Fibroblast of skin of scalp (primary cell): ENCODE data around the gene ZNF99. TPM values are rescaled to one million over a fixed set of nuclear protein-coding genes. Genes with fewer than 3 reads are reported as not detected.
"Not testable (repeated sequence)": the region's sequence is repeated elsewhere in the genome, so short reads cannot be mapped to it uniquely, and the experiment has no call there.

Experiments used
- DNase-seq: peaks from one replicate; pipeline ENCODE4 v3.0.0-alpha.2; 2013
- polyA plus RNA-seq, 2 experiments: library from polyadenylated mRNA; unstranded; fragments of 120-200 nt; gene quantifications; one replicate each; pipeline ENCODE4 v1.2.1, GENCODE V29; 2013; ENCODE audit not compliant: insufficient read length in 2 of 2

Gene ZNF99
- not detected for polyA plus RNA-seq (2013, experiment 1 of 2; ENCODE audit: insufficient read length)
- not detected for polyA plus RNA-seq (2013, experiment 2 of 2; ENCODE audit: insufficient read length)

DNA sequence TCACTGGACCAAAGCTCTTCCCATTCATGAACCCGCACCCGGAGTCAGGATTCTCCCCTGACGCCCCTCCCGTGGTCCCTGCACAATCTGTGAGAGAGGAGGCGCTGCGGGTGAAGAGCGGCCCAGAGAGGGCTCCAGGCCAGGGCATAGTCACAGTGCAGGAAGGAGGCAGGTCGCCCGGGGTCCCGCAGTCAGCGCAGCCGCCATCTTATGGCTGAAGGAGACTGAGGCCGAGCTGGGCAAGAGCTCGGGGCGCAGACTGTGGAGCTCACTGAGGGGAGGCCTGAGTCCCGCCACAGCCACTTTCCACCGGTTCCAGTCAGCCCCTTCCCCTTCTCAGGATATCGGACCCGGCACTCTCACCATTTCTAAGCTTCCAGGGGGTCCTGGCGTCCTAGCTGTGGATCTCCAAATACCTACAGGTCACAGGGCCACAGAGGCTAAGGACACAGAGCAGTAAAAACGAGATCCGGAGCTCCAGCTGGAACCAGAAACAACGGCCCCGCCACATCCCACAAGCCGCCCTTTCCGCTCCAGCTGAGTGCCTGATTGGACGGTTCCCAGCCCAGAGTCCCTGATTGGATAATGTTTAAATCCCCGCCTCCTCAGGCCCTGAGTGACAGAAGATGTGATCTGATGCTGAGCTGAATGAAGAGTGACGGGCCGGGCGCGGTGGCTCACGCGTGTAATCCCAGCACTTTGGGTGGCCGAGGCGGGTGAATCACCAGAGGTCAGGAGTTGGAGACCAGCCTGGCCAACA lies at the start of gene ZNF99:
Gene ZNF99, minus strand, starts transcription at position 501 of the 760 bp plus-strand sequence. Its CDS starts 135 bp downstream, at position 366.
- no peak for DNase-seq

DNA sequence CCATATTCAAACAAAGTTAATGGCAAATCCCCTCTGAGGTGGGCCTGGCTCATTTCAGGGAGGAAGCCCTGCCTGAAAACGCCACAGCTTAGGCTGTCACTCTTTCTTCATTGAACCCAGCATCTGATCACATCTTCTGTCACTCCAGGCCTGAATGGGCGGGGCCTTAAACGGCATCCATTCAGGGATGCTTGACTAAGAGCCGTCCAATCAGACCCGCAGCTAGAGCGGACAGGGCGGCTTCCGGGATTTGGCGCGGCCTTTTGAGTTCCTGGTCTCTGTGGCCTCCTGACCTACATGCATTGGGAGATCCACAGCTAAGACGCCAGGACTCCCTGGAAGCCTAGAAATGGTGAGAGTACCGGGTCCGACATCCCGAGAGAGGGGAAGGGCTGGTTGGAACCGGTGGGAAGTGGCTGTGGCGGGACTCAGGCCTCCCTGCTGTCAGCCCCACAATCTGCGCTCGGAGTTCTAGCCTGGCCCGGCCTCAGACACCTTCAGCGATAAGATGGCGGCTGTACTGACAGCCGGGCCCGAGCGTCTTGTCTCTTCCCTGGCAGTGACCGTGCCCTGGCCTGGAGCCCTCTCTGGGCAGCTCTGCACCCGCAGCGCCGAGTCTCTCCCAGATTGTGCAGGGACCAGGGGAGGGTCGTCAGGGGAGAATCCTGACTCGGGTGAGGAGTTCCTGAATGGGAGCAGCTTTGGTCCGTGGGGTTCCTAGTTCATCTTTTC lies 48.2 kb upstream of the ZNF99 start, which contains the start of gene ZNF723:
Gene ZNF723, plus strand, starts transcription at position 261 of the 732 bp plus-strand sequence. Its CDS starts 89 bp downstream, at position 350.
- no peak for DNase-seq

DNA sequence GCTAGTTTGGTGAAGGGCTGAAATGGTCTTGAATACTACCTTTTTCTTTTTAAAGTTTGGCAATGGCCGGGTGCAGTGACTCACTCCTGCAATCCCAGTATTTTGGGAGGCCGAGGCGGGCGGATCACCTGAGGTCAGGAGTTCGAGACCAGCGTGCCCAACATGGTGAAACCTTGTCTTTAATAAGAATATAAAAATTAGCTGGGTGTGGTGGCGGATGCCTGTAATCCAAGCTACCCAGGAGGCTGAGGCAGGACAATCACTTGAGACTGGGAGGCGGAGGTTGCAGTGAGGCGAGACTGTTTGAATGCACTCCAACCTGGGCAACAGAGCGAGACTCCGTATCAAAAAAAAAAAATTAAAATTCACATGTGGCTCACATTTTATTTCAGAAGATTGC lies 47.3 kb upstream of the ZNF99 start:
- no peak for DNase-seq

DNA sequence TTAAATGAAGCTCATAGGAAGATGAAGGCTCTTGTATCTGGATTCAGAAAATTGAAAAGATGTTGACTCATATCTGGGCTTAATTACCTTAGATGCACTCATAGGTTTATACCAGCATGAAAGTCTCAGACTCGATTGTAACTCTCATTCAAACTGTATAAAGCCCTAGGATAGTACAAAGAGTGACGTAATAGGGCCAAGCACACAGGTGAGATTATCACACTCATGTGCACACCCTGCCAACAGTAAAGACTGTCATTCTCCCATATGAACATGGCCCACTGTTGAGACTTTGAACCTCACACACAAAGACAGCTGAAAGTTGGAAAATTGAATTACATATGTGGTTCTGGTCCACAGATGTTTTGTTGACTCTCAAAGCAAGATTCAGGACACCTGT lies 30.2 kb upstream of the ZNF99 start:
- DNase-seq: no peak

DNA sequence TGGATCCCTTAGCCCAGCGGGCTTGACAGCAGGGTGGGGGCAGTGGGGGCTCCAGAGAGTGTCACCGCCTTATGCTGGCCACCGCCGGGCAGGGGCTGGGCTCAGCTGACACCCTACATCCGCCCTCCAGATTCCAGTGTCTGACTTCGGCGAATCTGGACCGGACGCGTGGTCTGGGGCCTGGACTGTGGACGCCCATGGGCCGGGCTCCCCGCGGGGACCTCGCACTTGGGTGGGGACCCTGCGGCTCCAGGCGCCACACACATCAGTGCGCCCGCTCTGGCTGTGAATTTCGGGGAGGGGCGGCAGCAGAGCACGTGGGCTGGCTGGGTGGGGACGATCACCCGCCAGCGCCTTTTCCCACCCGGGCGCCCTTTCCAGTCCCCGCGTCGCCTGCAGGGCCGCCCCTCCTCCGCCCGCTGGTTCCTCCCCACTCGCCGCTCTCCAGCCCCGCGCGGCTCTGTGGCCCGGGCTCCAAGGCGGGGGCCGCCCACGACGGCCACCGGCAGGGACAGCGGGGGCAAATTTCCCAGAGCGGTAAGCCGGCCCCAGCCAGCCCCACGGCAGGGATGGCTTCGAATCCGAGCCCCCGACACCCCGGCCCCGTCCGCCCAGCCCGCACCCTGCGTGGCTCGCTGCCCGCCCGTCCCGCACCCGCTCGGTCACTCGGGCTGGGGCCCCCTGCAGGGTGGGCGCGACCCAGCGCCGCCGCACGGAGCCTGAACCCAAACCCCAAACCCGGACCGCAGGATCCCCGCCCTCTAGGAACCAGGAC lies 23.3 kb upstream of the ZNF99 start:
- DNase-seq: no peak

DNA sequence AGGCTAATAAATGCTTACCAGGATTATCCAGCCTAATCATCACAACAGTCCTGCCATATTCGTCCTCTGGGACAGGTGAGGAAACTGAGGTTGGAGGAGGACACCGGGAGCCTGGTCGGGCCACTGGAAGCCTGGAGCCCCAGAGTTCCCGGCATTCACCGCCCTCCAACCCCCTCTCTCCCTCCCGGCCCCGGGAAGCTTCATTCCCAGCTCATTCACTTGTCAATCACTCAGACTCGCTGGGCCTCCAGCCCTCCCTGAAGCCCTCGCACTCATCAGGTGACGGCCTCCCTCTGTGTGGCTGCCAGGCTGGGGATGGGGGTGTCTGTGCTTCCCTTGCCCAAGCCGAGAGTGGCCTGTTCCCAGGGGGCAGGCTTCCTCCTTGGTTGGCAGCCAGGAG lies 22.5 kb upstream of the ZNF99 start:
- DNase-seq: no peak

DNA sequence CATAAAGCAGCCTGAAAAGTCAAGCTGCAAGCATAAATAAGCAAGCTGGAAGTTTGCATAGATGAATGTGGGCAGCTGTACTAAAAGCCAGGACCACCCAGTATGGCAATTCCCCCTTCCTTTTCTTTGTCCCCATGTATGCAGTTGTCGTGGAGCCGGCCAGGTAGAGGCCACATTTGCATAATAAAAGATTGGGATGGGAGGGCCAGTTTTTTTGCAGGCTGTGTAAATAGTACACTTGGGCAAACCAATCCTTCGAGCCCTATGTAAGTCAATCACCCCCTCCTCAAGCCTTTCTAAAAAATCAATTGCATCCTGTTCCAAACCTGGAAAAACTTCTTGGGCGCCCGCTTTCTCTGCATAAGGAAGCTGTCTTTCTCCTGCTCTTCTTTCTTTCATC lies 13.1 kb upstream of the ZNF99 start:
- DNase-seq: no peak

DNA sequence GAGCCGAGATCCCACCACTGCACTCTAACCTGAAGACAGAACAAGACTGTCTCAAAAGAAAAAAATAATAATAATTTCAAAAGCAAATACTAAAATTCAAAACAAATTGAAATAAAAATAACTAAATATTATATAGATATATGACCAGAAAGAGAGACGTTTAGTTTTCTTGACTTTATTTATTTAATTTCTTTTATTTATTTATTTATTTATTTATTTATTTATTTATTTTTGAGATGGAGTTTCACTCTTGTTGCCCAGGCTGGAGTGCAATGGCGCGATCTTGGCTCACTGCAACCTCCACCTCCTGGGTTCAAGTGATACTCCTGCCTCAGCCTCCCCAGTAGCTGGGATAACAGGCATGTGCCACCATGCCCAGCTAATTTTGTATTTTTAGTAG lies 8.9 kb upstream of the ZNF99 start:
- not testable (repeated sequence) for DNase-seq

DNA sequence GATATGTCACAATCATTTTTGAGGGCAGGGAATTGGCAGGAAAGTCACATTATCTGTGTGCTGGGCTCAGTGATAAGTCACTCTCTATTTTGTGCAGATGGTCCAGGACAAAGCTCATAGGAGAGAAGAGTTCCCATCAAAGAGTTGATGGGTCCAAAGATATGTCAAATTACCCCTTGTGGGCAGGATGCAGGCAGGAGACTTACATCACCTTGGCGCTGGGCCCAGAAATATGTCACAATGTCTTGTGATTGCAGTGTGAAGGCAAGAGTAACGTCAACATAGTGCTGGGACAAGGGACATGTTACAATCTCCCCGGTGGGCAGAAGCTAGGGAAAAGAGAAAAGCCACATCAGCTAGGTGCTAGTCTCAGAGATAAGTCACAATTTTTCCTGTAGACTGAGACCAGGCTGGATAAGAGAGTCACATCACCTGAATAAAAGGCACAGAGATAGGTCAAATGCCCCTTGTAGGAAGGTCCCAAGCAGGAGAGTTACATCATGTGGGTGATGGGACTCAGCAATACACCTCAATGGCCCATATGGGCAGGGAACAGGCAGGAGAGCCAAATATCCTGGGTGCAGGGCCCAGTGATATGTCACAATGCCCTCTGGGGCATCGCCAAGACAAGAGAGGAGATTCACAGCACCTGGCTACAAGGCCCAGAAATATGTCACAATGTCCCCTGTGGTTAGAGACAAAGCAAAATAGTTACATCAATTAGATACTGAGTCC lies 47.9 kb downstream of the ZNF99 start:
- DNase-seq: no peak

DNA sequence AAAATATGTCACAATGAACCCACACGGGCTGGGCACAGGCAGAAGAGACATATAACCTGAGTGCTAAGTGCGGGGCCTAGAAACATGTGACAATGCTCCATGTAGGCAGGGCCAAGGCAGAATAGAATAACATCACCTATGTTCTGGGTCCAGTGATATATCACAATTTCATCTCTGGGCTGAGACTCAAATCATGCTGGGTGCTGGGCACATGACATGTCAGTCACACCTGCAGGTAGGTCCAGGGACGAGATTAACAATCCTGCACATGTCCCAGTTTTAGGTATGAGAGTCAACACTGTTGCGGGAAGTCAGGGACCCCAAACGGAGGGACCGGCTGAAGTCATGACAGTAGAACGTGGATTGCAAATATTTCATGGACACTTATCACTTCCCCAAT lies 50.3 kb downstream of the ZNF99 start:
- no peak for DNase-seq

DNA sequence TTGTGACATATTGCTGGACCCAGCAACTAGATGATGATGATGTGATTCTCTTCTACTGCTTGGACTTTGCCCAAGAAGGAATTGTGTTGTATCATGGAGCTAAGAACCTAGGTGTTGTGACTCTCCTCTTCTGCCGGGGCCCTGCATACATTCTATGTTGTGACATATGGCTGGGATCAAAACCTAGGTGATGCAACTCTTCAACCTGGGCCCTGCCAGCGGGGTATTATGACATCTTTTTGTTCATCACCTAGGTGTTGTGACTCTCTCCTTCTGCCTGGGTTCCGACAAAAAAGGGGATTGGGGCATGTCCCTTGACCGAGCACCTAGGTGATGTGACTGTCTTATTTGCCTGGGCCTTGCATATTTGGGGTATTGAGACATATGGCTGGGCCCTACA lies 55.7 kb downstream of the ZNF99 start:
- DNase-seq: not testable (repeated sequence)

DNA sequence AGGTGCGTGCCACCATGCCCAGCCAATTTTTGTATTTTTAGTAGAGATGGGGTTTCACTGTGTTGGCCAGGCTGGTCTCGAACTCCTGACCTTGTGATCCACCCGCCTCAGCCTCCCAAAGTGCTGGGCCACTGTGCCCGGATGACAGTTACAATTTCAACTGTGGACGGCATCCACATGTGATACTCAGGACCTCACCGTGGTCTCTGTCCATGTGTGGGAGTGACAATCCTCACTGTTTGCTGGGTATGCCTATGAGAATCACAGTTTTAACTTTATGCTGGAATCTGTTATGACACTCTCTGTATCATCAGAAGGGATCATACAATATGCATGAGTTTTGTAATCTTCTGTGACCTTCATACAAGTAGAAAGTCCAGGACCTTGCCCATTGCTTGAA lies 62.4 kb downstream of the ZNF99 start:
- not testable (repeated sequence) for DNase-seq

DNA sequence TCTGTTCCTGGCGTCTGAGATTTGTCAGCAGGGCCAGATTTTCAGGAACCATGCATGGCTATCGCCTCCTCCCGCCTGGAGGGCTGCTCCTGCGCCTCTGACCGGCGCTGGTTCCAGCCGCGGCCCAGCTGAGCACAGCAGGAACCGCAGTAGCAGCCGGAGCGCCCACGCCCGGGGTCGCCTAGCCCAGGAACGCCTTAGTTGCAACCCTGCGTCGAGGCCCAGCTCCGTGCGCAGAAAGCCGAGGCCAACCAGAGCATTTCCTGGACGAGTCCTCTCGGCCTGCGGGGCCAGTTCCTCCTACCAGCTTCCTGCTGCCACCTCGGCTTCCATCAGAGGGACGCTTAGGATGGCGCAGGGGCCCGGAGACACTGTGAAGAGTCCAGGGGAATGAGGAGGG lies 75.0 kb downstream of the ZNF99 start:
- no peak for DNase-seq

DNA sequence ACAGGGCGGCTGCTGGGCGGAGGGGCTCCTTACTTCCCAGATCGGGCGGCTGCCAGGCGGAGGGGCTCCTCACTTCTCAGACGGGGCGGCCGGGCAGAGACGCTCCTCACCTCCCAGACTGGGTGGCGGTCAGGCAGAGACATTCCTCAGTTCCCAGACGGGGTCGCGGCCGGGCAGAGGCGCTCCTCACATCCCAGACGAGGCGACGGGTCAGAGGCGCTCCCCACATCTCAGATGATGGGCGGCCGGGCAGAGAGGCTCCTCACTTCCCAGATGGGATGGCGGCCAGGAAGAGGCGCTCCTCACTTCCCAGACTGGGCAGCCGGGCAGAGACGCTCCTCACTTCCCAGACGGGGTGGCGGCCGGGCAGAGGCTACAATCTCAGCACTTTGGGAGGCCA lies 80.9 kb downstream of the ZNF99 start:
- DNase-seq: not testable (repeated sequence)

DNA sequence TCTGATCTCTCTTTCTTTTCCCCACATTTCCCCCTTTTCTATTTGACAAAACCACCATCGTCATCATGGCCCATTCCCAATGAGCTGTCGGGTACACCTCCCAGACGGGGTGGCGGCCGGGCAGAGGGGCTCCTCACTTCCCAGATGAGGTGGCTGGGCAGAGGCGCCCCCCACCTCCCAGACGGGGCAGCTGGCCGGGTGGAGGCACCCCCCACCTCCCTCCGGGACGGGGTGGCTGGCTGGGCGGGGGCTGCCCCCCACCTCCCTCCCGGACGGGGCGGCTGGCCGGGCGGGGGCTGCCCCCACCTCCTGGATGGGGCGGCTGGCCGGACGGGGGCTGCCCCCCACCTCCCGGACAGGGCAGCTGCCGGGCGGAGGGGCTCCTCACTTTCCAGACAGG lies 81.3 kb downstream of the ZNF99 start:
- not testable (repeated sequence) for DNase-seq
